22Rv1 (cell line): ENCODE results near the gene PDGFA.

Experiments
- ZFX ChIP-seq: fragments of 450-650 bp; IDR thresholded peaks from 2 replicates; pipeline ENCODE4 v1.6.1; 2017; ENCODE audit warnings: antibody characterized with exemption, borderline replicate concordance
- TF ChIP-seq, protein P1 (sequence below): fragments of 450-650 bp; IDR thresholded peaks from 2 replicates; pipeline ENCODE4 v1.5.1; 2017; ENCODE audit warnings: mild to moderate bottlenecking

DNA sequence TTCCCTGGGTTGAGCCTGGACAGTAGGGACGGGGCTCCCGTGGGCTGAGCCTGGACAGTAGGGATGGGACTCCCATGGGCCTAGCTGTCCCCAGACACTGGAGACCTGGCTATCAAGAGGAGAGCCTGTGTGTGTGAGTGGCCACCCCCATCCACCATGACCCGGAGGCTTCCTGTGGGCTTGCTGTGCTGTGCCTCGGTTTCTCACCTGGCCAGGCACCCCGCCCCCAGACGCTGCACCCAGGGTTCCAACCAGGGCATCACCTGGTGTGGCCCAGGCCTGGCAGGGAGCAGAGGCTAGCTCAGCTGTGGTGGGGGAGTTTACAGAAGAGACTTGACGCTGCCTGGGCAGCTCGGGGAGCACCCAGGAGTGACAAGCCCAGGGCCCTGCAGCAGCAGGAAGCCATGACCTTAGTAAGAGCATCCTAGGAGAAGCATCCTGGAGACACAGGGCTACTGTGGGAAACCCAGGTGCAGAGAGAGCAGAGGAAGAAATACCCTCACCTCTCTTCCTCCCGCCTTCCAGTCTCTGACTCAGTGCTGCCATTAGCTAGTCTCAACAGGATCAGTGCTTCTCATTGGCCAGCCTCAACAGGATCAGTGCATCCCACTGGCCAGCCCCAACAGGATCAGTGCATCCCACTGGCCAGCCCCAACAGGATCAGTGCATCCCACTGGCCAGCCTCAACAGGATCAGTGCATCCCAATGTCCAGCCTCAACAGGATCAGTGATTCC lies 61.0 kb downstream of the PDGFA start:
- TF ChIP-seq, protein P1, sequence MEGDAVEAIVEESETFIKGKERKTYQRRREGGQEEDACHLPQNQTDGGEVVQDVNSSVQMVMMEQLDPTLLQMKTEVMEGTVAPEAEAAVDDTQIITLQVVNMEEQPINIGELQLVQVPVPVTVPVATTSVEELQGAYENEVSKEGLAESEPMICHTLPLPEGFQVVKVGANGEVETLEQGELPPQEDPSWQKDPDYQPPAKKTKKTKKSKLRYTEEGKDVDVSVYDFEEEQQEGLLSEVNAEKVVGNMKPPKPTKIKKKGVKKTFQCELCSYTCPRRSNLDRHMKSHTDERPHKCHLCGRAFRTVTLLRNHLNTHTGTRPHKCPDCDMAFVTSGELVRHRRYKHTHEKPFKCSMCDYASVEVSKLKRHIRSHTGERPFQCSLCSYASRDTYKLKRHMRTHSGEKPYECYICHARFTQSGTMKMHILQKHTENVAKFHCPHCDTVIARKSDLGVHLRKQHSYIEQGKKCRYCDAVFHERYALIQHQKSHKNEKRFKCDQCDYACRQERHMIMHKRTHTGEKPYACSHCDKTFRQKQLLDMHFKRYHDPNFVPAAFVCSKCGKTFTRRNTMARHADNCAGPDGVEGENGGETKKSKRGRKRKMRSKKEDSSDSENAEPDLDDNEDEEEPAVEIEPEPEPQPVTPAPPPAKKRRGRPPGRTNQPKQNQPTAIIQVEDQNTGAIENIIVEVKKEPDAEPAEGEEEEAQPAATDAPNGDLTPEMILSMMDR = no peak
- no peak for TF ChIP-seq ZFX
